ENCODE data around the gene SV2A.

SV2A gene, protein sequence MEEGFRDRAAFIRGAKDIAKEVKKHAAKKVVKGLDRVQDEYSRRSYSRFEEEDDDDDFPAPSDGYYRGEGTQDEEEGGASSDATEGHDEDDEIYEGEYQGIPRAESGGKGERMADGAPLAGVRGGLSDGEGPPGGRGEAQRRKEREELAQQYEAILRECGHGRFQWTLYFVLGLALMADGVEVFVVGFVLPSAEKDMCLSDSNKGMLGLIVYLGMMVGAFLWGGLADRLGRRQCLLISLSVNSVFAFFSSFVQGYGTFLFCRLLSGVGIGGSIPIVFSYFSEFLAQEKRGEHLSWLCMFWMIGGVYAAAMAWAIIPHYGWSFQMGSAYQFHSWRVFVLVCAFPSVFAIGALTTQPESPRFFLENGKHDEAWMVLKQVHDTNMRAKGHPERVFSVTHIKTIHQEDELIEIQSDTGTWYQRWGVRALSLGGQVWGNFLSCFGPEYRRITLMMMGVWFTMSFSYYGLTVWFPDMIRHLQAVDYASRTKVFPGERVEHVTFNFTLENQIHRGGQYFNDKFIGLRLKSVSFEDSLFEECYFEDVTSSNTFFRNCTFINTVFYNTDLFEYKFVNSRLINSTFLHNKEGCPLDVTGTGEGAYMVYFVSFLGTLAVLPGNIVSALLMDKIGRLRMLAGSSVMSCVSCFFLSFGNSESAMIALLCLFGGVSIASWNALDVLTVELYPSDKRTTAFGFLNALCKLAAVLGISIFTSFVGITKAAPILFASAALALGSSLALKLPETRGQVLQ

DNA sequence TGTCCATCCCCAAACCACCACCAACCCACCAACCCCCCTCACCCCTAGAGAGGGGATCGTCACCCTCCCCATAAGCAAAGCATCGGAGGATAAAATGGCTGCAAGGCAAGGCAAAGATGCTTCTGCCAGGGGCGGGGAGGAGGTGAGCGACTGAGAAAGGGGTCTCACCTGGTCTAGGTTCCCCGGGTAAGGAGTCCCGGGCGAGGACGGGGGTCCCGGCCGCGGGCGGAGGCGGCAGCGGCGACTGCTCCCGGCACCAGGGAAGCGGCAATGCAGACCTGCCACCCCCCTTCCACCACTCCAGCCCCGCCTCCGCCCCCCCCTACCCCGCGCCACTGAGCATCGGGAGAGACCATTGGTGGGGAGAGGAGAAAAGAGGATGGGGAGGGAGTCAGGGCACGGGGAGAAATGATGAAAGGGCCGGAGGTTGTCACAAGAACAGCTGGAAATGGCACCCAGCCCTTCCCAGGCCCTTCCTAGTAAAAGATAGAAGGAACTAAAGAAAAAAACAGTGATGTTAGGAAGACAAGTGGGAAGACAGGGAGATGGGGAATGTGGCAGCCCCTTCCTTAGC, at the start of gene SV2A:
Gene SV2A, minus strand, starts transcription at position 274 of the 574 bp plus-strand sequence. CDS start 4,004 bp downstream, outside the sequence.
- no peak for DNase-seq (ENCODE audit: low spot score)
- in situ Hi-C loops (cut with MboI; ENCODE audit: low pct_unique_long_range_greater_than_20kb, low sequenced_read_pairs, unreplicated experiment): no loop called here
- TF ChIP-seq, protein P1, sequence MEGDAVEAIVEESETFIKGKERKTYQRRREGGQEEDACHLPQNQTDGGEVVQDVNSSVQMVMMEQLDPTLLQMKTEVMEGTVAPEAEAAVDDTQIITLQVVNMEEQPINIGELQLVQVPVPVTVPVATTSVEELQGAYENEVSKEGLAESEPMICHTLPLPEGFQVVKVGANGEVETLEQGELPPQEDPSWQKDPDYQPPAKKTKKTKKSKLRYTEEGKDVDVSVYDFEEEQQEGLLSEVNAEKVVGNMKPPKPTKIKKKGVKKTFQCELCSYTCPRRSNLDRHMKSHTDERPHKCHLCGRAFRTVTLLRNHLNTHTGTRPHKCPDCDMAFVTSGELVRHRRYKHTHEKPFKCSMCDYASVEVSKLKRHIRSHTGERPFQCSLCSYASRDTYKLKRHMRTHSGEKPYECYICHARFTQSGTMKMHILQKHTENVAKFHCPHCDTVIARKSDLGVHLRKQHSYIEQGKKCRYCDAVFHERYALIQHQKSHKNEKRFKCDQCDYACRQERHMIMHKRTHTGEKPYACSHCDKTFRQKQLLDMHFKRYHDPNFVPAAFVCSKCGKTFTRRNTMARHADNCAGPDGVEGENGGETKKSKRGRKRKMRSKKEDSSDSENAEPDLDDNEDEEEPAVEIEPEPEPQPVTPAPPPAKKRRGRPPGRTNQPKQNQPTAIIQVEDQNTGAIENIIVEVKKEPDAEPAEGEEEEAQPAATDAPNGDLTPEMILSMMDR (IDR thresholded peaks at IDR 0.05; ENCODE audit: extremely low read depth, insufficient read depth, missing control alignments): no peak

DNA sequence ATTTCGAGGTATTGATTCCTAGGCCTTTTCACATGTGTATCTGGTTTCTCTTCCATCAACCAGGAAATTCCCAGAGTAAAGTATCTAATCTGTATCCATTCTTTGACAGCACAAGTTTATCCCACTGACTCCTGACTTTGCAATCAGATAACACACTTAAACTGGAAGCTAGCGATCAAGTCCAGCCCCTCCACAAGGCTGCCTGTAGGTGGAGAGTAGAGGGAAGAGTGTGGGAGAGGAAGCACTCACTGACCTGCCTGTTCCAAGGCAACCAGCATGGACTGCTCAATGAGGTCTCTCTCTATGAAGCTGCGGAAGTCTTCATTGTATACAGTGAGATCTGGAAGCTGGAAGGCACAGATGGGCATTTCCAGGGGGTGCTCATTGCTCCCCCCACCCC, 49.4 kb upstream of the SV2A start:
- TF ChIP-seq, protein P1 (IDR thresholded peaks at IDR 0.05; ENCODE audit: extremely low read depth, insufficient read depth, missing control alignments): no peak
- in situ Hi-C loops (cut with MboI; ENCODE audit: low pct_unique_long_range_greater_than_20kb, low sequenced_read_pairs, unreplicated experiment): loop anchor here (10.0 kb wide), 2 partner anchors 78 to 208 kb away; no protein-coding TSS in a partner anchor
- no peak for DNase-seq (ENCODE audit: low spot score)

DNA sequence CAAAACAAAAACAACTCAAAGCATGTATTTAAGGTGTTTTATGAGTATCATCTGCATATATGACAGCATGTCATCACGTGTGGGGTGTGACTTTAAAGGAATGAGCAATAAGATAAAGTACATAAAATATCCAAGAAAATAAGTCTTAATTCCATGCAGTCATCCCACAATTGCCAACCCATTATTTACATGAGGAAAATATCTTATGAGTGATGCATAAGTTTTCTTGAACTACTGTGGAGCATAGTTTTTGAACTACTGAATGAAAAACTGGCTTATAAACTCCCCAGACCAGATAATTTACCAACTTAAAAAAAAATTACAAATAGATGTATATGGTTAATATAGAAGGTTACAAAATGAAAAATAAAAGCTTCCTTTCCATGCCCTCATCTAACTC, 48.8 kb upstream of the SV2A start:
- no peak for DNase-seq (ENCODE audit: low spot score)
- TF ChIP-seq, protein P1 (IDR thresholded peaks at IDR 0.05; ENCODE audit: extremely low read depth, insufficient read depth, missing control alignments): no peak
- in situ Hi-C loops (cut with MboI; ENCODE audit: low pct_unique_long_range_greater_than_20kb, low sequenced_read_pairs, unreplicated experiment): loop anchor here (10.0 kb wide), 2 partner anchors 78 to 208 kb away; no protein-coding TSS in a partner anchor

DNA sequence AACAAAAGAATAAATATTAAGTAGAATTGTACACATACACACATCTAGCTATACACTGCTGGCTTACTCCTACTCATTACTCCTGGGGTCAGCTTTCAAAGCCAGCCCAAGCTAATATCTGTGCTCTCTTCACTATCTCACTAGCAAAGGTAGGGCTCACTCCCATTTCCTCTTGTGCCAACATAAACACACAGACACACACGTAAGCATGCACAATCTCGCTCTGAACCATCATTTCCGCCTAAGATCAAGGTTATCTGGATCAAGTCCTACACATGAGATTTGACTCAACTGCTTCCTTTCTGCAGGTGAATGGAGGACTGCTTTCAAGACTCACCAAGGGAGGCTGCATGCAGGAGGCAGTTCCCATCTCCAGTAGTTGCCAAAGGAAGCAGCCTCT, 47.8 kb upstream of the SV2A start:
- in situ Hi-C loops (cut with MboI; ENCODE audit: low pct_unique_long_range_greater_than_20kb, low sequenced_read_pairs, unreplicated experiment): loop anchor here (10.0 kb wide), 2 partner anchors 79 to 209 kb away; no protein-coding TSS in a partner anchor
- TF ChIP-seq, protein P1 (IDR thresholded peaks at IDR 0.05; ENCODE audit: extremely low read depth, insufficient read depth, missing control alignments): no peak
- DNase-seq (ENCODE audit: low spot score): no peak

DNA sequence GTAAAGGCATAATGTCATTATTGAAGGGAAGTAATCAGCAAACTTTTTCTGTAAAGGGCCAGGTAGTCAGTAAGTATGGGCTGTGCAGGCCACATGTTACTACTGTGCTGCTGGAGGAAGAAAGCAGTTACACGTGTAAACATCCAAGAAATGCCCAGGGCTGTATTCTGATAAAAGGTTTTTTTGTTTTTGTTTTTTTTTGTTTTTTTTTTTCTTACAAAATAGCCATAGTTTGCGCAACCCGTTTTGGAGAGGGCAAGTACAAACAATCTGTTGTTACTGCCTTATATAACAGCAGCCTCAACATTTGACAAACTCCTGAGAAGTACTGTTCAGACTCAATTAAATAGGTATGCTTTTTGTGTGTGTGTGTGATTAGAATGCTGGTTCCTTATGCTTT, 45.7 kb upstream of the SV2A start:
- DNase-seq (ENCODE audit: low spot score): no peak
- in situ Hi-C loops (cut with MboI; ENCODE audit: low pct_unique_long_range_greater_than_20kb, low sequenced_read_pairs, unreplicated experiment): loop anchor here (10.0 kb wide), 2 partner anchors 81 to 211 kb away; no protein-coding TSS in a partner anchor
- TF ChIP-seq, protein P1 (IDR thresholded peaks at IDR 0.05; ENCODE audit: extremely low read depth, insufficient read depth, missing control alignments): no peak

DNA sequence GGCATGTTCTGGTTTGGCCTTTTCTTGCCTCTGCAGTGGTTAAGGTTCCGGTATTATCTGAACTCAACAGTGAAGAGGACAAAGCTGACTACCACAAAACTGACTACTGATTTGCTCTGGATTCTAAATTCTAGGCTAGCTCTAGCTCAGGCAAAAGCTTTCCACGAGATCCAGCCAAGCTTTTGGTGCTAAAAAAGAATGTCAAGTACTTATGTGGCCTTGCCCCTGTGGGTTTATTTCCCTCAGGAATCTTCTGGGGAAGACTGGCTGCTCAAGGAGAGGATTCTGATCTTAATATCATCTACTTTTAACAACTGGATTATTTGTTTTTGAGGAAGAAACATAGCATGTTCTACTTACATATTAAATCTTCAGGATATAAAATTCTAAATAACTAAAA, 45.1 kb upstream of the SV2A start:
- DNase-seq (ENCODE audit: low spot score): no peak
- TF ChIP-seq, protein P1 (IDR thresholded peaks at IDR 0.05; ENCODE audit: extremely low read depth, insufficient read depth, missing control alignments): no peak
- in situ Hi-C loops (cut with MboI; ENCODE audit: low pct_unique_long_range_greater_than_20kb, low sequenced_read_pairs, unreplicated experiment): loop anchor here (10.0 kb wide), 2 partner anchors 82 to 212 kb away; no protein-coding TSS in a partner anchor

Data from GM13977 (cell line).